Body of pancreas (tissue), 4 donors: ENCODE results near the gene LRIT1. TPM values are rescaled to one million over a fixed set of nuclear protein-coding genes. Genes with fewer than 3 reads are reported as not detected.

Experiments used
- ATAC-seq: fragments of 150-250 bp; one replicate; pipeline ENCODE4 v1.9.1; 2016
- DNase-seq, 4 donors: peaks; one replicate each; pipeline ENCODE4 v3.0.0-alpha.2; 2019
- H3K27ac ChIP-seq, 4 donors: fragments of 200-600 bp; sonication (generic); 1 replicate in 3 of 4; 2 replicates in 1 of 4; pipeline versions ENCODE4 v1.5.1 to v1.6.1; 2016 to 2019; ENCODE audit warnings: mild to moderate bottlenecking in 1 of 4, mixed read lengths in 1 of 4, moderate library complexity in 1 of 4
- H3K27me3 ChIP-seq, 2 donors: fragments of 200-600 bp; sonication (generic); one replicate each; pipeline ENCODE4 v1.6.0; 2016; ENCODE audit warnings: mild to moderate bottlenecking in 1 of 2
- H3K36me3 ChIP-seq, 2 donors: fragments of 200-600 bp; sonication (generic); replicated peaks in 1 of 2; 2 replicates each; pipeline ENCODE4 v1.5.1; 2016; ENCODE audit warnings: low read depth in 2 of 2; ENCODE audit not compliant: insufficient read depth in 1 of 2
- H3K4me1 ChIP-seq: fragments of 200-600 bp; sonication (generic); one replicate; pipeline ENCODE4 v1.6.0; 2016
- H3K4me3 ChIP-seq, 2 donors: fragments of 200-600 bp; sonication (generic); 1 replicate in 1 of 2; 2 replicates in 1 of 2; pipeline ENCODE4 v1.5.1; 2016 to 2019
- H3K9me3 ChIP-seq, 3 donors: fragments of 200-600 bp; sonication (generic); 1 replicate in 2 of 3; 2 replicates in 1 of 3; pipeline ENCODE4 v1.5.1; 2016
- CTCF ChIP-seq, 7 experiments: fragments of 450-650 bp in 4 of 7; fragments of 200-600 bp in 3 of 7; sonication (generic) in 3 of 7; IDR thresholded peaks; one replicate each; pipeline ENCODE4 v1.5.1; 2016 to 2019; ENCODE audit warnings: antibody characterized with exemption in 7 of 7
- POLR2A ChIP-seq, 3 donors: fragments of 450-650 bp; IDR thresholded peaks; one replicate each; pipeline ENCODE4 v1.6.1; 2016; ENCODE audit warnings: antibody characterized with exemption in 3 of 3, mild to moderate bottlenecking in 2 of 3
- WGBS, 2 donors: methylation state at CpG; one replicate each; pipeline ENCODE4 v1.1.5; 2017; 5-methylcytosine and 5-hydroxymethylcytosine counted together
- intact Hi-C: fragments of 100-400 bp; cut with DNase I; formaldehyde crosslinking; loops from one replicate; pipeline ENCODE4 v1.15.1; 2023
- total RNA-seq, 2 donors: library from RNA; depleted of rRNA; stranded (reverse); fragments of >200 nt; gene quantifications; one replicate each; pipeline ENCODE4 v1.1.0, GENCODE V29; 2016

Gene LRIT1
- total RNA-seq, 2 donors from 2014 or later, result not detected

GRCh38 chr10:84198206-84198915, 43.0 kb downstream of the LRIT1 start:
- Histone ChIP-seq H3K27me3 (peaks cover 0 to 22% of the 10 kb centered on the region in 2 donors), H3K27ac (no peak overlapping the region), H3K4me1 (peaks cover 14% of the 10 kb centered on the region), H3K4me3 (no peak overlapping the region), H3K9me3 (no peaks in the 10 kb centered on the region), H3K36me3 (no peaks in the 10 kb centered on the region)
- WGBS, 2 donors, result 65 to 70% methylated on average over 7 of the region's 7 CpGs
- no peak for TF ChIP-seq POLR2A (IDR thresholded peaks at IDR 0.05)
- TF ChIP-seq CTCF (IDR thresholded peaks at IDR 0.05), result no peak
- intact Hi-C loops, result no loop called here
- DNase-seq (no peak), ATAC-seq (no peak)

GRCh38 chr10:84197643-84198042, 43.7 kb downstream of the LRIT1 start:
- H3K27me3 ChIP-seq, result peaks cover 0 to 22% of the 10 kb centered on the region in 2 donors
- no peaks in the 10 kb centered on the region for H3K36me3 ChIP-seq
- 43 to 53% methylated on average over 3 to 5 of the region's 5 CpGs for WGBS, 2 donors
- TF ChIP-seq CTCF (IDR thresholded peaks at IDR 0.05), result no peak
- no peaks in the 10 kb centered on the region for H3K9me3 ChIP-seq
- DNase-seq, result no peak
- intact Hi-C loops, result no loop called here
- peaks cover 14% of the 10 kb centered on the region for H3K4me1 ChIP-seq
- H3K27ac ChIP-seq, result no peak overlapping the region
- ATAC-seq, result no peak
- H3K4me3 ChIP-seq, result no peak overlapping the region

- Histone ChIP-seq H3K9me3 (no peaks in the 10 kb centered on the region), H3K27me3 (peaks cover 0 to 22% of the 10 kb centered on the region in 2 donors), H3K27ac (no peak overlapping the region), H3K4me3 (no peak overlapping the region), H3K4me1 (peaks cover 14% of the 10 kb centered on the region), H3K36me3 (no peaks in the 10 kb centered on the region)
- ATAC-seq (no peak), DNase-seq (no peak)
- intact Hi-C loops, result no loop called here
- TF ChIP-seq CTCF (IDR thresholded peaks at IDR 0.05) (no peak), POLR2A (IDR thresholded peaks at IDR 0.05) (no peak)
- WGBS, 2 donors, result 36 to 53% methylated on average over 5 of the region's 5 CpGs
These were observed 44.4 kb downstream of the LRIT1 start for GRCh38 chr10:84196941-84197340.

GRCh38 chr10:84196083-84196482, 45.3 kb downstream of the LRIT1 start:
- no peak for TF ChIP-seq CTCF (IDR thresholded peaks at IDR 0.05)
- TF ChIP-seq POLR2A (IDR thresholded peaks at IDR 0.05), result no peak
- no peaks in the 10 kb centered on the region for H3K36me3 ChIP-seq
- peaks cover 14% of the 10 kb centered on the region for H3K4me1 ChIP-seq
- no peaks in the 10 kb centered on the region for H3K9me3 ChIP-seq
- DNase-seq, result no peak
- ATAC-seq, result no peak
- no peak overlapping the region for H3K4me3 ChIP-seq
- peaks cover 0 to 22% of the 10 kb centered on the region in 2 donors for H3K27me3 ChIP-seq
- intact Hi-C loops, result no loop called here
- no peak overlapping the region for H3K27ac ChIP-seq
- WGBS, 2 donors, result 13 to 14% methylated on average over 4 of the region's 4 CpGs
